ENCODE results near the gene MAPKAP1. TPM values are rescaled to one million over a fixed set of nuclear protein-coding genes. Genes with fewer than 3 reads are reported as not detected.

The MAPKAP1 gene
- total and polyA plus RNA-seq, 9 donors, result 47.3 to 67.3 (median 59.6) TPM

DNA sequence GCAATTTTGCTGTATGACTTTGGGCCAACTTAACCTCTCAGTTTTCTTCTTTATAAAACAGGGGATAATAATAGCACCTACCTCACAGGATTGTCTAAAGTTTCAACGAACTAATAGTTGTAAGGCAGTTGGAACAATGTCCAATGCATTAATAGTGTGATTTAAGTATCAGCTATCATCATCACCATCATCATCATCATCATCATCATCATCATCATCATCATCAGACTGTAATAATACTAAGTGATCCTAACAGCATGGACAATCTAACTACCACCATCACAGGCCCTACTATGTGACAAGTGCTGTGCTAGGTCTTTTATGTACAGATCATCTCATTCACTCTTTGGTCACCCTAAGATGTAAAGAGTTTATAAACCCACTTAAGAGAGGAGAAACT lies 196.0 kb downstream of the MAPKAP1 start:
- H3K27ac ChIP-seq (ENCODE audit: low read length), result peak overlapping the region; percentile 79
- no CpG with 5 or more reads among the region's 1 CpG for WGBS (ENCODE audit: insufficient coverage)
- no peak overlapping the region for H3K4me3 ChIP-seq (ENCODE audit: low read length)
- H3K9me3 ChIP-seq (replicated peaks; ENCODE audit: control insufficient read depth, low read depth, low read length), result no peaks in the 10 kb centered on the region
- DNase-seq, result no peak
- H3K36me3 ChIP-seq (ENCODE audit: control insufficient read depth, insufficient read depth, low read length), result no peaks in the 10 kb centered on the region
- no peaks in the 10 kb centered on the region for H3K27me3 ChIP-seq (ENCODE audit: control insufficient read depth, insufficient read depth, low read length)
- peaks cover 43% of the 10 kb centered on the region for H3K4me1 ChIP-seq (ENCODE audit: control insufficient read depth, insufficient read depth, low read length)

DNA sequence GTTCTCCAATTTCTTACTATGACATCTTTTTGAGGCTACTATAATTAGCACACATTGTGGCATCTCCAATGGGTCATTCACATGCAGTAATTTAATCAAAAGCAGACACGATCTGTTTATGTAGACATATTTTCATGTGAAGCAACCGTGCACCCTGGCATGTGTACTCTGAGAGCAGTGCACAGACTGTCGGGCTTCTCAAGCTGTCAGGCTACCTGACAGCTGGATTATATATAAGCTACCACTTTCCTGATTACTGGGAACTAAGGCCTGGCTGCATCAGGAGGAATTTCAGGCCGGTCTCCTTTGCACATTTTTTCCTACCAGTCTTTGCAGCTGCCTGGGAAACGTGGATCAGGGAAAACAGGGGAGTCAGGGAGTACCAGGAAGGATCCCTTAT lies 197.5 kb downstream of the MAPKAP1 start:
- H3K27me3 ChIP-seq (ENCODE audit: control insufficient read depth, insufficient read depth, low read length), result no peaks in the 10 kb centered on the region
- WGBS (ENCODE audit: insufficient coverage), result 43% methylated on average over 3 of the region's 5 CpGs
- H3K9me3 ChIP-seq (replicated peaks; ENCODE audit: control insufficient read depth, low read depth, low read length), result no peaks in the 10 kb centered on the region
- H3K36me3 ChIP-seq (ENCODE audit: control insufficient read depth, insufficient read depth, low read length), result no peaks in the 10 kb centered on the region
- H3K4me1 ChIP-seq (ENCODE audit: control insufficient read depth, insufficient read depth, low read length), result peaks cover 35% of the 10 kb centered on the region
- DNase-seq, result peak; percentile 74
- H3K27ac ChIP-seq (ENCODE audit: low read length), result peak overlapping the region; percentile 25
- no peak overlapping the region for H3K4me3 ChIP-seq (ENCODE audit: low read length)

DNA sequence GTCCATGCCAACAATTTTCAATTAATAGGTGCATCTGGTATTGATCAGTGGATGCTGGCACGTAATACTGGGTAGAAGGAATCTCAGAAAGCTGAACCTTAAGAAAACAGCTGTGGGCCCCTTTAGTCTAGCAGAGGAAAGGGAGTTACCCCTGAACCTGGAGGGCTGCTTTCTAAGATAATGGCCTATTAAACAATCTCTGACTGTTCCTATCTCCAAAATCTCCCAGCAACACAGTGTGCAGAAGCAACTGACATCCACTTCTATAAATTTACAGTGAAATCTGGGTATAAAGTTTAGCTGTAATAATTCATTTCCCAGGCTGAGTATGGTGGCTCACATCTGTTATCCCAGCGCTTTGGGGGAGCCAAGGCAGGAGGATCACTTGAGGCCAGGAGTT lies 198.8 kb downstream of the MAPKAP1 start:
- H3K4me1 ChIP-seq (ENCODE audit: control insufficient read depth, insufficient read depth, low read length), result peaks cover 24% of the 10 kb centered on the region
- no peaks in the 10 kb centered on the region for H3K9me3 ChIP-seq (replicated peaks; ENCODE audit: control insufficient read depth, low read depth, low read length)
- H3K4me3 ChIP-seq (ENCODE audit: low read length), result no peak overlapping the region
- no CpG with 5 or more reads among the region's 2 CpGs for WGBS (ENCODE audit: insufficient coverage)
- no peak overlapping the region for H3K27ac ChIP-seq (ENCODE audit: low read length)
- no peak for DNase-seq
- no peaks in the 10 kb centered on the region for H3K27me3 ChIP-seq (ENCODE audit: control insufficient read depth, insufficient read depth, low read length)
- no peaks in the 10 kb centered on the region for H3K36me3 ChIP-seq (ENCODE audit: control insufficient read depth, insufficient read depth, low read length)

DNA sequence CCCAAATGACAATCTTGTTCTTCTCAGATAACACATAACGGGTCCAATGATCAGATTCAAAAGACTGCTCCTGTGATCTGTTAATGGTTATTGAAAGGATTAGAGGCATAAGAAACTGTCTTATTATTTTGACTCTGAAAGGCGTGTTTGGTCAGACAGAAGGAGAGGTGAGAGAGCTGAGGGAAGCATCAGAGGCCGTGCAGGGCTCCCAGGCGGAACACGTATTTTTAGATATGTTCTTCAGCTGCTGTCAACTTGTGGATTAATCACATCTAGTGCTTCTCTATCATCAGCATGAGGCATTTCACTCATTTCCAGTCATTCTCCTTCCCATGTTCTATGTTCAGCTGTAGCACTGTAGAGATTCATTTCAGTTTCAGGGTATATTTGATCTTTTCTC lies 199.8 kb downstream of the MAPKAP1 start:
- H3K27ac ChIP-seq (ENCODE audit: low read length), result no peak overlapping the region
- no peak for DNase-seq
- H3K4me3 ChIP-seq (ENCODE audit: low read length), result no peak overlapping the region
- H3K9me3 ChIP-seq (replicated peaks; ENCODE audit: control insufficient read depth, low read depth, low read length), result no peaks in the 10 kb centered on the region
- no CpG with 5 or more reads among the region's 5 CpGs for WGBS (ENCODE audit: insufficient coverage)
- H3K4me1 ChIP-seq (ENCODE audit: control insufficient read depth, insufficient read depth, low read length), result peaks cover 17% of the 10 kb centered on the region
- H3K36me3 ChIP-seq (ENCODE audit: control insufficient read depth, insufficient read depth, low read length), result no peaks in the 10 kb centered on the region
- H3K27me3 ChIP-seq (ENCODE audit: control insufficient read depth, insufficient read depth, low read length), result no peaks in the 10 kb centered on the region

DNA sequence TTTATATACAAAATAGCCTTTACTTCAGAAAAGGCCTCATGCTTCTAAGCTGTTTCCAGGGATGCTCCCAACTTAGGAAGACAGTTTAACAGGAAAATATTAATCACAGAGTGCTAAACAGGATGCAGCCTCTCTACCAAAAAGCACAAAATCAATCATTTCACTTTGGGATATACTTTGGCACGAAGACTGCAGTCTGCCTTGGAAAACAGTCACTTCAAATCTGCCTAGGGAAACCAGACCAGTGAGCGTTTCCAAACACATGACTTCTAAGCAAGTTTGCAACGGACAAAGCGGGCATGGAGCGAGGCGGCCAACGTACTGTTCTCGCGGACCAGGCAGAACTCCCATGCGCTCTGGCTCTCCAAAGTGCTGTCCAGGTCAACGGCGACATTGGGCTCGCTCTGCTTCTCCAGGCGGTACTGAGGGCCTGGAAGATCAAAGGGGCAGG lies 201.0 kb downstream of the MAPKAP1 start:
- Histone ChIP-seq H3K36me3 (ENCODE audit: control insufficient read depth, insufficient read depth, low read length) (no peaks in the 10 kb centered on the region), H3K4me3 (ENCODE audit: low read length) (no peak overlapping the region), H3K4me1 (ENCODE audit: control insufficient read depth, insufficient read depth, low read length) (peaks cover 10% of the 10 kb centered on the region), H3K27me3 (ENCODE audit: control insufficient read depth, insufficient read depth, low read length) (no peaks in the 10 kb centered on the region), H3K27ac (ENCODE audit: low read length) (peak overlapping the region; percentile 9), H3K9me3 (replicated peaks; ENCODE audit: control insufficient read depth, low read depth, low read length) (no peaks in the 10 kb centered on the region)
- peak; percentile 87 for DNase-seq
- WGBS (ENCODE audit: insufficient coverage), result 35% methylated on average over 9 of the region's 14 CpGs

DNA sequence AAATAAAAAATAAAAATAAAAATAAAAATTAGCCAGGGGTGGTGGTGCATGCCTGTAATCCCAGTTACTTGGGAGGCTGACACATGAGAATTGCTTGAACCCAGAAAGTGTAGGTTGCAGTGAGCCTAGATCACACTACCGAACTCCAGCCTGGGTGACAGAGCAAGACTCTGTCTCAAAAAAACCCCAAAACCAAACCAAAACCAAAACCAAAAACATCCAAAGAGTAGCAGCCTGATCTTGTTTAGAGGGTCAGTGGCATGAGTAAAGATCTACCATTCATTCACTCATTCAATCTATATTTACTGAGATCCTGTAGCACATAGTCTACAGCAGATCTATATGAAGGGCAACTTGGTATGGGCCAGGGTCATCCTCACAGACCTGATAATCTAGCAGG lies 202.4 kb downstream of the MAPKAP1 start:
- no peak overlapping the region for H3K4me3 ChIP-seq (ENCODE audit: low read length)
- peaks cover 6% of the 10 kb centered on the region for H3K4me1 ChIP-seq (ENCODE audit: control insufficient read depth, insufficient read depth, low read length)
- H3K27me3 ChIP-seq (ENCODE audit: control insufficient read depth, insufficient read depth, low read length), result no peaks in the 10 kb centered on the region
- no peaks in the 10 kb centered on the region for H3K9me3 ChIP-seq (replicated peaks; ENCODE audit: control insufficient read depth, low read depth, low read length)
- H3K27ac ChIP-seq (ENCODE audit: low read length), result no peak overlapping the region
- no peaks in the 10 kb centered on the region for H3K36me3 ChIP-seq (ENCODE audit: control insufficient read depth, insufficient read depth, low read length)
- no peak for DNase-seq
- WGBS (ENCODE audit: insufficient coverage), result no CpG with 5 or more reads among the region's 1 CpG

DNA sequence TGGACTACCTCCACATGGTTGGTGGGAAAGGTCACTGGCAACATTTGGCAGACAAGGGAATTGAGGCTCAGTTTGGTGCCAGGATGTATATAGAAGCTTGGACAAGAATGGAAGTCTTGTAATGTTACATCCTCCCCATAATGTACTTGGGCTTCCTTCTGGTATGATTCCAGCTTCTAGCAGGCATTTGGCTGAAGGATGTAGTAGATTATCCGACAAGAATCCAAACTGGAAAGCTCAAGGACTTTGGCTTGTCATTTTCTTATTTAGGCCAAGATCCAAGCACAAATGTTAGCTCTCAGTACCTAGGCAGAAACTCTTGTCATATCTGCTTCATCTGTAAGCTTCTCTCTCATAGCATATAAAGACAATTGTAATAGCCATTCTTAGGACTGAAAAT lies 209.1 kb downstream of the MAPKAP1 start:
- DNase-seq, result no peak
- Histone ChIP-seq H3K27ac (ENCODE audit: low read length) (no peak overlapping the region), H3K9me3 (replicated peaks; ENCODE audit: control insufficient read depth, low read depth, low read length) (no peaks in the 10 kb centered on the region), H3K4me1 (ENCODE audit: control insufficient read depth, insufficient read depth, low read length) (no peaks in the 10 kb centered on the region), H3K27me3 (ENCODE audit: control insufficient read depth, insufficient read depth, low read length) (no peaks in the 10 kb centered on the region), H3K36me3 (ENCODE audit: control insufficient read depth, insufficient read depth, low read length) (no peaks in the 10 kb centered on the region), H3K4me3 (ENCODE audit: low read length) (no peak overlapping the region)
- WGBS (ENCODE audit: insufficient coverage), result no CpG with 5 or more reads among the region's 1 CpG

DNA sequence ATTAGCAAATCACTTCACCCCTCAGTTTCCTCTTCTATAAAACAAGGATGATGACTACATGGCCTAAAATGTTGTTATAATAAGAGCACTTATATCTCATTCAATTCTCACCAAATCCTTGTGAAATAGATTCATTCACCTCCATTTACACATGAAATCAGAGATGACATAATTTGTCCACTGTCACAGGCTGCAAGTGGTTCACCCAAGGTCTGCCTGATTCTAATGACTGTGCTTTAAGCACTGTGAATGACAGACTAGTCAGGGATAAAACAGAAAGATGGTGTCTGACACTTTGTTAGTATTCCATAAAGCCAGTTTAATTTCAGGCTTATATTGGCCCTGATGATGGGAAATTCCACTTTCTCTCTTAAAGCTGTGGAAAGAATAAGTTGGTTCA lies 209.5 kb downstream of the MAPKAP1 start:
- no peak for DNase-seq
- Histone ChIP-seq H3K36me3 (ENCODE audit: control insufficient read depth, insufficient read depth, low read length) (no peaks in the 10 kb centered on the region), H3K9me3 (replicated peaks; ENCODE audit: control insufficient read depth, low read depth, low read length) (no peaks in the 10 kb centered on the region), H3K4me1 (ENCODE audit: control insufficient read depth, insufficient read depth, low read length) (no peaks in the 10 kb centered on the region), H3K4me3 (ENCODE audit: low read length) (no peak overlapping the region), H3K27me3 (ENCODE audit: control insufficient read depth, insufficient read depth, low read length) (no peaks in the 10 kb centered on the region), H3K27ac (ENCODE audit: low read length) (no peak overlapping the region)

DNA sequence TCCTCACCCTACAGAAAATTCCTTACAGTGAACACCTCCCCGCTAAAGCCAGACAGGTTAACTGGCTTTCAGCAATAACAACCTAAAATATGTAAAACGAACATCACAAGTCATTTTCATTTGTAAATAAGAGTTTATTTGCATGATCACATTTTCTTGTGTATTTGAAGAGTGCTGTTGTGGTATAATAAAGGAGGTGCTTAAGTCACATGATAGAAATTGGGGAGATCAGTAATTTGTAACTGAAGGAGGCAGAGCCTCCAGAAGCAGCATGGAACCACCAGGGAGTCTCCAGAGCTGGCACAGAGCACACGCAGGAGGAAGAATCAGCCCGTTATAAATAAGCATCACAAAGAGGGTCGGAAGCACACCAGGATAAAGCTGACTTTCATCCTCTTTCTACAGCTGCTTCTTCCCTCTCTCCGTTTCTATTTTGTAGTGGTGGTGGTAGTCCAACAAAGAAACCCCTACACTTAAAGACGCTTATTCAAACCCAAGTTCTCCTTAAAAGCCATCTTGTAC lies 210.6 kb downstream of the MAPKAP1 start:
- Histone ChIP-seq H3K4me3 (ENCODE audit: low read length) (no peak overlapping the region), H3K9me3 (replicated peaks; ENCODE audit: control insufficient read depth, low read depth, low read length) (no peaks in the 10 kb centered on the region), H3K27me3 (ENCODE audit: control insufficient read depth, insufficient read depth, low read length) (no peaks in the 10 kb centered on the region), H3K4me1 (ENCODE audit: control insufficient read depth, insufficient read depth, low read length) (no peaks in the 10 kb centered on the region), H3K36me3 (ENCODE audit: control insufficient read depth, insufficient read depth, low read length) (no peaks in the 10 kb centered on the region), H3K27ac (ENCODE audit: low read length) (no peak overlapping the region)
- no CpG with 5 or more reads among the region's 7 CpGs for WGBS (ENCODE audit: insufficient coverage)
- DNase-seq, result no peak

DNA sequence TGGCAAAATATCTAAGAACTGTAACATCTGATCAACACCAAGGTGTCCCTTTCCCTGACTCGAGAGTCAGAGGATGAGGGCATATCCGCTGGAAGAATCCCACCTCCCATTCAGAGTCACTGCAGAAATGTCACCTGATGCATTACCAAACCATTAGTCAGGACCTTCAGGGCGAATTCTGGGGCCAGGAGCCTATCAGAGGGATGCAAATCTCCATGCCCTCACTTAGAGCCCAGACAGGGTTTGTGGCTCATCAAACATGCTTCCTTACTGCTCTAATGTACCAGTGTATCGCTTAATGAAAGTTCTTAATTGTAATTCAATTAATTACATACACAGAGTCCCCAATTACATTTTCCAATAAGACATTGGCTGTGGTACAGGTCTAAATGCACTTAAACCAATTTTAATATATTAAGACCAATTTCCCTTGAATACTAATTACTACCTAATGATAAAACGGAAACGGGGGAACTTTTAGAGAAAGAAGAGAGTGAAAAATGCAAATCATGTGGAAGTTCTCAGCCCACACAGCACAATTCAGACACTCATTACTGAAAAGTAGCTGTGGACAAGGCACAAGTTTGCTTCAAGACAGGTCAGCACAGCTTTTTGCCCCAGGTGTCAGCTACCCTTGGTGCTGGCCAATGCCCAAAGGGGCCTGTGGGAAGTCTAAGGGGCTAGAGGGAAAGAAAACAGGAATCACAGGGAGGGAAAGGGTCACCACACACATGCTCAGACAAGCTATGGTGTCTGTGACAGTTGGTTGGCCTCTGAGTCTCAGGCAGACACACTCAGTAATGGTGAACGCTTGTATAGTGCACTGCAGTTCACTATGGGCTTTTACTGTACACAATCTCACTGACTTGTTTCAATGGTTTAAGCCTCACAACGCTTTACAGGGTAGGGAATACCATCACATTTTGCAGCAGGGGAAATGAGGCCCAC lies 211.6 kb downstream of the MAPKAP1 start:
- H3K36me3 ChIP-seq (ENCODE audit: control insufficient read depth, insufficient read depth, low read length), result no peaks in the 10 kb centered on the region
- no peak overlapping the region for H3K4me3 ChIP-seq (ENCODE audit: low read length)
- WGBS (ENCODE audit: insufficient coverage), result 96% methylated on average over 3 of the region's 8 CpGs
- DNase-seq, result no peak
- no peaks in the 10 kb centered on the region for H3K9me3 ChIP-seq (replicated peaks; ENCODE audit: control insufficient read depth, low read depth, low read length)
- no peaks in the 10 kb centered on the region for H3K4me1 ChIP-seq (ENCODE audit: control insufficient read depth, insufficient read depth, low read length)
- H3K27me3 ChIP-seq (ENCODE audit: control insufficient read depth, insufficient read depth, low read length), result no peaks in the 10 kb centered on the region
- no peak overlapping the region for H3K27ac ChIP-seq (ENCODE audit: low read length)
